HG03558 (cell line): ENCODE measurements around the gene RAD9A.

Source experiments
- ATAC-seq: cut with Tn5 transposase; IDR thresholded peaks from one replicate; pipeline ENCODE4 v1.9.1; 2021; ENCODE audit warnings: moderate number of reproducible peaks; ENCODE audit not compliant: unreplicated experiment; ENCODE audit errors: extremely low read depth

The RAD9A gene

DNA sequence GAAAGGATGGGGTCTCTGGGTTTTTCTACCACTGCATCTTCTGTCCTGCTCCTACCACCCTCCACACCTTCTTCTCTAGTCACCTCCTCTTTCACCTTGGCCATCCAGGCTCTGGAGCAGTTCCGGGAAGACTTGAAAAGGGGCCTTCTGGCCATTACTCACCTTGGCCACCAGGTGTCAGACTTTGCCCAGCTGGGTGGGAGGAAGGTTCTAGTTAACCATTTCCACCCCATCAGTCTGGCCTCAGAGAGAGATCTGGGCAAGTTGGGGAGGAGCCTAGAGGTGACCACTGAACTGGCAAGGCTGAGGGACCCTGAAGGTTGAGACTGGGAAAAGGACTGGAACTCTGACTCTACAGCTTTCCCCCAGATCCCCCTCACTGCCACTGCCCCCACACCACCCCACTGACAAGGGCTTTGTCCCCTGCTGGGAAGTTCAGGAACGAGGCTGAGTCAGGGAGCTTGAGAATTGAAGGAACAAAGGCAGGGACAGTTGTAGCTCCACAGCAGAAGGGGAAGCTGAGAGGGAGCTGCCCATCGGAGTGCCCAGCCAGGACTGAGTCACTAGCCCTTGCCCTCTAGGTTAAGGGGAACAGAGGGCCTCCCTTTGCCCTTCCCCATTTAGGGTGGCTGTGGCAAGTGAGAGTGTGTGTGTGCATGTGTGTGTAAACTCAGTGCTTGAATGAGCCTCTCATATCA, 34.8 kb upstream of the RAD9A start:
- no peak for ATAC-seq

DNA sequence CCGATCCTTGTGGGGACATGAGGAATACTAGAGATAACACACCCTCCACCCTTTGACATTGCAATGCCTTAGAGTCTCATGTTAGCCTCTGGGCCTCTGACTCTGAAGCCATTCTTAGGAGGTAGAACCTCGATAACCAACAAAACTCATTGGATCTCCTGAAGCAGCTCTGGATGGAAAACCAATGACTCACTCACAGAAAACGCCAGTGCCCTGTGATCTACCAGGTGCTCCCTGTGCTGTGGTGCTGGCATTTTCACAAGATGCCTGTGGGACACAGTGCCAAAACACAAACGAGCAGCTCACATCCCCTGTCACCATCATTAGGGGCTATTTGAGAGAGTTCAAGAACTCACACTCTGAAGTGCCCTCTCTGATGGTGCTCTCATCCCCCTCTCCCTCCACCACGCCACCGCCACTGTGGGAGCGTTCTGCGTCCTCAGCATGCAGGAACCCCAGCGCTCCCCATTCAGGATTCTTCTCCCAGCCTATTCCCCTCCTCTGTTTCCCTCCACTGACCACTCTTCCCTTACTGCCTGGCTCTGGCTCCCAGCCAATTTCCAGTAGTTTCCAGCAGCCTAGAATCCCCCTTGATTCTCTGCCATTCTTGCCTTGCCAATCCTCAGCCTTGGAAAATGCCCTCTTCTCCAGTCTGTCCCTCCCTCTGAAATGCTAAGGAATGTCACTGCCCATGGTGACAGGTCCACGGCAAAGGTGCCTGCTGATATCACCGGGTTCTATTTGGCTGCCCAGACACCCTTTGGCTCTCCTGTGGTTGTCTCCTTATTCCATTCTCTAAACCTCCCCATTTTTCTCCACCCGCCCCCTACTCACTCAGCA, 33.7 kb upstream of the RAD9A start:
- ATAC-seq = no peak

DNA sequence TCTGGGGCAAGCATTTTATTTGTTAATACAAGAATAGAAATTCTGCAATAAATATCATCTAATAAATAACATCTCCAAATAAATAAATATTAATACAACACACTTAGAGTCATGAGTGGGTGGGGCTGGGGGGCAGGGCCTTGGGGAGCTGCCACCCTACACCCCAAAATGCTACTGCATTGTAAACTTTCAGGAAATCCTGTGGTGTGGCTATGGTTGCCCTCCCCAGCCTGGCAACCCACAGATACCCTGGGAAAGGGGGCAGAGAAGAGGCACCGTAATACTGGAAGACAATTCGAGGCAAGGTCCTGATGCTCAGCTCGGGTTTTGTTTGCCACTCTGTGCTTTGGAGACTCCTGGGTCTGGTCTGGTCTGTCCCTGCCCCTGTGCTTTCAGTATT, 27.6 kb upstream of the RAD9A start:
- ATAC-seq = no peak

DNA sequence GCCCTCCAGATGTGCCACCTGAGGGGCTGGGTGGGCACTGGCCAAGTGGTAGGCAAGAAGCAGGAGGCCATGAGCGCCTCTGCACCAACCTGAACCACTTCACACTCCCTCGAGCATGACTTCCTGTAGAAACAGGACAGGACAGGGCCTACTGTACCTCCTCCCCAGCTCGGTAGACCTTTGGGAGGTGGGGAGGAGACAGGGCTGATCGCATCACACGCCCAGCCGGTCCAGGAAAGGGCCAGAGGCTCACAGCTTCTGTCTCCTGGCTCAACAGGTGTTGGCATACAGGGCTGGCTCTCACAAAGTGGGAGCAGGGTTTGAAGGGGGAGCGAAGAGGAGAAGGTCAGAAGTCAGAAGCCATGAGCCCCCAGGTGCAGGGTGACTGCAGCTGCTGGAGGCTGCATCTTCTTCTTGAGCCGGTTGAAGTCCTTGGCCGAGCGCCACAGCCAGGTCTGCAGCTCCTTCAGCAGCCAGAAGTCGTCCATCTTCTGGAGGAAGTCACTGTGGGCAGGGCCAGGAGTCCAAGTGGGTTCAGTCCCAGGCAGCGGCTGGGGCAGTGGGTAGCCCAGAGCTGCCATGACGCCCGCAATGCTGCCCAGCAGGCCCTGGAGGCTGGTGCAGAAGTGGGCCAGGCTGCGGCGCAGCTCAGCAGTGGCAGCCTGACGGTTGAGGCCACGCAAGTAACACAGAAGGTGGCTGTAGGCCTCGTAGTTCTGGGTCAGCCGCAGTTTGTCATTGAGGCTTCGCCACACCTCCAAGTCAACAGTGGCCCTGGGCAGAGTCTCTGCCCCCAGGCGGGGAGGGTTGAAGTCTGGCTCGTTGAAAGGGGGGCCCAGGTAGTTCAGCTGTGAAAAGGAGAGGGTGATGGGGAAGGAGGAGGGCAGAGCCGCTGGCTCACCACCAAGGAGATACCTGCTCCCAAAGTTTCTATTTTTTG, 26.7 kb upstream of the RAD9A start:
- no peak for ATAC-seq

DNA sequence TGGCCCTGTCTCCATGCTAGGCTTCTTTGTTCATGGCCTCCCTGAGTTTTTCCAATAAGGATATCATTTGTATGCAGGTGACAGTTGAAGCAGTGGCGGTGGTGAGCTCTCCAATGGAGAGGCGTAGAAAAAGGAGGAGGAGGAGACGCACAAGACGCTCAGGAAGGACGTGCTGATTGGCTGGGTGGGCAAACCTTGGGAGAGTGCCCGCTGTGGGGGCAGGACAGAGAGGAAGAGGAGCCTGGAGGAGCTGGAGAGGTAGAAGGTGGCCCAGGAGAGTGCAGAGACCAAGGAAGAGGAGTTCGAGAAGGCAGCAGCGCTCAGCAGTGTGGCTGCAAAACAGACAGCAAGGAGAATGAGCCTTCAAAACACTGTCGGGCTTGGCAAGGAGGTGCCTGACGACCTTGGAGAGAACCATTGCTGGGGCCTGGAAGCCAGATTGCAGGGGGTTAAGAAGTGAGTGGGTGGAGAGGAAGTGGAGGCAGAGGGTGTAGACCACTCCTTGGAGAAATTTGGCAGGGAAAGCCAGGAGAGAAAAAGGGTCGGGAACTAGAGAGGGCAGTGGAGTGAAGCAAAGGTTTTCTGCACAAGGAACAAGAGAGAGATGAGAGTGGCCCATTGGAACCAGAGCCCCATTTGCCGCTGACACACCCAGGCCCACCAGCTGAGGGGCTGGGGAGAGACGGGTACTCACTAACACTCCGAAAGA, 25.9 kb upstream of the RAD9A start:
- no peak for ATAC-seq

DNA sequence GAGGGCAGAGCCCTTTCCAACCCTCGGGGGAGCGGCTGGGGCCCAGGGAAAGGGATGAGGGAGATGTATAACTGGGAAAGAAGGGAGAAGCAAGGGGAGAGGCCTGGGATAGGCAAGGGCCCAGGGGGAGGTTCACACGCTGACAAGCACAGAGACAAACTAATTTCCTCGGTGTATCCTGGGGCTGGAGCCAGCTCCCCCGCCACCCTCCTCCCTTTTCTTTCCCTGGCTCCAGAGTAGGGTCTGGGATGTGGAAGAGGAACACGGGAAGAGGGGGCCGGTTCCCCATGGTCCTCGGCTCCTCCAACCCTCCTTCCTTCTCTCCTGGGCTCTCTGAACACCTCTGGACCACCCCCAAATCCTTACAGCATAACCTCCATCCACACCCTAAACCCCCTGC, 25.2 kb upstream of the RAD9A start:
- no peak for ATAC-seq

DNA sequence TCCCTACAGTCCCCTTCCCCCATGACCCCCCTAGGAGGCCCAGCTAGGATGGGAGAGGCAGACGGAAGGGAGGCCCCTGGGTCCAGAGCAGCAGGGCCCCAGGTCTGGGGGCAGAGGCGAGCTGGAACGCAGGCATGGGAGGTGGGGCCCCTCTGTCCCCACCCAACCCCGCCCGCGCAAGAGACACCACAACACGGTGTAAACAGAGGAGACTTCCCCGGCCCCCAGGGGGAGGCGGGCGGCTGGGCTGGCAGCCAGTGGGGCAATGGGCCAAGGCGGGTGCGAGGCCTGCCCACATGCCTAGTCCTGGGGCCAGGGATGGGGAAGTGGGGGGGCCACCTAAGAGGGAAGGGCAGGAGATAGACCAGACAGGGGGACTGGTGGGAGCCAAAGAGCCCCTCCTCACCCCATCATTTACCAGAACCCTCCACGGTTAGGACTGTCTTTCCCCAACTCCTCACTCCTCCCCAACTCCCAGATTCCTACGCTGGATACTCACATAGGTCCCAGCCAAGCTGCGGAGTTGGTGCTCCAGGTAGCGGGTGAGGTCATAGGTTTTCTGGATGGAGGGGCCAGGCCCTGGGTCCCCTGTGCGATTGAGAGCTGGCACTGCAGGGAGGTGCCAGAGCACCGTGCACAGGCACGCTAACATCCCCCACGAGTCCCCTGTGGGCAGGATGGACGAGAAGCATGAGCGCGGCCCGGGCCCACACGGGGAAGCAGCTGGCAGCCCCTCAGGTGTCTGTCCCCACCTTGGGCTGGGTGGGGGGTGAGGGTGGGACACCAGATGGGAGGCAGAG, 24.6 kb upstream of the RAD9A start:
- ATAC-seq = no peak

DNA sequence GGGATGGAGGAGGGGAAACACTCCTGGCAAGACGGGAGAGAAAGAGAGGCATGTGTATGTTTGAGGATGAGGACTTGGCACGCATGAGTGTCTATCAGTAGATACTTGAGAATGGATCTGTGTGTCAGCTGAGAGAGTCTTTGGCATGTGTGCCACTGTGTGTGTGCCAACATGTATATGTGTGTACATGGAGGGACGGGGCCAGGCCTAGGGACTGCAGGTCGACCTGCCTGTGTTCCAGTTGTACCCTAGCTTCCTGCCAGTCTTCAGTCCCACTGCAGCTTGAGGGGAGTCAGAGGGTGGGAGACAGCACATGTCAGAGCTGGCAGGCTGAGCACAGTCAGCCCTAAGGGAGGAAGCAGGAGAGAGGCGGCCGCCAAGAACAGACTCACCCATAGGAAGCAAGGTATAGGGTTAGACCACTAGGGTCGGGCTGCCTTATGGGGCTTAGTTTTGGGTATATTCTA, 24.0 kb upstream of the RAD9A start:
- ATAC-seq = no peak

DNA sequence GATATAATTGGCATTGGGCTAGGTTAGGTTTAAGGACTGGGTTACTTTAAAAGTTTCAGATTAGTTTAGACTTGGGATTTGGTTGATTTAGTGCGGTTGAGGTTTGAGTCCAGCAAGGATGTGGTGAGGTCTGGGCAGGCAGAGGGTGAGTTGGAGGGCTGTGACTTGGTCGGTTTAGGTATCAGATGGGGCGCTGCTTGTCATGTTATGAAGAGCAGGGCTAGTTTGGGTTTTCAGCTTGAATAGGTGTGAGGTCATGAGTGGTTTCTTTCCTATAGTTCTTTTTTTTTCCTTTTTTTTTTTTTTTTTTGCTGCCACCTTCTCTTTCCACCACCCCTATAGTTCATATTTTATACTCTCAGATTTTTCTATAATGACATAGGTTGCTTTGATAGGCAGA, 23.2 kb upstream of the RAD9A start:
- ATAC-seq = no peak

DNA sequence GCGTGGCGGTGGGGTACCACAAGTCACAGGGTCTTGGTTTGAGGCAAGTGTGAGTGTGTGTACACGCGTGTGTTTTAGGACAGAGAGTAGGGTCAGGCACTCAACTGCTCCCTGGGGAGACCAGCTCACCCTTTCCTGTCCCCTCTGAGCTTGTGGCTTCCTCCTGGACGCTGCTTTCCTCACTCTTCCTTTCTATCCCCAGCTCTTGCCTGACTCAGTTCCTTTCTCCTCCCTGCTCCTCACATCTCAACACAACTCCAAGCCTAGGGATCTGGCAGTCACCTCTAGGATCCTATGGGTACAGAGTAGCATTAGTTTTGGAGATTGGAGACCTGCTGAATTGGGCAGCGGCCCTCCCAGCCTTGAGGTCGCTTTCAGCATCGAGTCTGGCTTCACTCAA, 22.5 kb upstream of the RAD9A start:
- no peak for ATAC-seq

DNA sequence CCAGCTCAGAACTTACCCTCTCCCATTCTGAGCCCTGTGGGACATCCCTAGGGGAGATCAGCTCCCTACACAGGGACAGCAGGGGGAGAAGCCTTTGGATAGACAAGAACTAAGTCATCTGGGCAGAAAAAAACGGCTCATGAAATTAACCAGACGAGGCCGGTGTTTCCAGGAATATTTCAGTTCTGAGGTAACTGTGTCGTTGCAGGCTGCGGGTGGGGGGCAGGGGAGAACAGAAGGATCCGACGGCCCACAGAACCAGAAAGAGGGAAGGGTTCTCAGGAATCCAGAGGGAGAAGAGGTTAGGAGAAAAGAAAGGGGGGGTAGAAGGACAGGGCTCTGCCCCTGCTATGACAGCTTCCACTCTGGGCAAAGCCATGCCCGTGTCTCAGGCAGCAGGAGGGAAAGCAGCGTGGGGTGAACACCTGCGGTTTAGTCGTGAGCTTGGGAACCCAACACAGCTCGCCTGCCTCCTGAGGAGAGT, 21.9 kb upstream of the RAD9A start:
- ATAC-seq = no peak

DNA sequence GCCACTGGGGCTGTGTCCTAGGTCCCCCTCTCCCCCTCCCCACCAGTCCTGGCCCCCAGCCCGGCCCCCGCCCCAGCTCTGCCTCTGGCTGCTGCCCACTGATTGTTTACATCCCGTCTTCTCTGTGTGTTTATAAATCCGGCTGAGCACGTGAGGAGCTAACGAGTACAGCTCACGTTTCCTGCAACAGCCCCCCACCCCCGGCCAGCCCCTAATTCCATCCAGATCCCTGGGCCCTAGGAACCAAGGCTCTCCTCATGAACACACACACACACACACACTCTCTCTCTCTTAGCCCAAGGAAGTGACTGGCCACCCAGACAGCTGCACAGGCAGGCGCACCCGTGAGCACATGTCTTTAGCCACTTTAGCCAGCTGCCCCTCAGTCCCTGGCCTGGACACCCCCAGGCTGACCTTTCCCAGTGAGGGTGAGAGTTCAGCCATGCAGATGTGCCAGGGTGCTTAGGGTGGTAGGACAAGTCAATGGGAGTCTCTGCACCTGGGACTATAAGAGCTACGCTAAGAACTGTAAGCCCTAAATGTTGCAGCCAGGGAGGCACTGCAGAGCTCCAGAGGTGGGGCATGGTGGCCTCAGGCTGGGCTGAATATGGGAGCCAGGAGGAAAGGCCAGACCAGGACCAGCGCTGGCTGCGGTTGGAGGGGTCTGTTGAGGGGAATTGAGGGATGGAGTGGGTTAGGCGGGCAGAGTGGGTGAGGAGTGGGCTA, 21.3 kb upstream of the RAD9A start:
- no peak for ATAC-seq

DNA sequence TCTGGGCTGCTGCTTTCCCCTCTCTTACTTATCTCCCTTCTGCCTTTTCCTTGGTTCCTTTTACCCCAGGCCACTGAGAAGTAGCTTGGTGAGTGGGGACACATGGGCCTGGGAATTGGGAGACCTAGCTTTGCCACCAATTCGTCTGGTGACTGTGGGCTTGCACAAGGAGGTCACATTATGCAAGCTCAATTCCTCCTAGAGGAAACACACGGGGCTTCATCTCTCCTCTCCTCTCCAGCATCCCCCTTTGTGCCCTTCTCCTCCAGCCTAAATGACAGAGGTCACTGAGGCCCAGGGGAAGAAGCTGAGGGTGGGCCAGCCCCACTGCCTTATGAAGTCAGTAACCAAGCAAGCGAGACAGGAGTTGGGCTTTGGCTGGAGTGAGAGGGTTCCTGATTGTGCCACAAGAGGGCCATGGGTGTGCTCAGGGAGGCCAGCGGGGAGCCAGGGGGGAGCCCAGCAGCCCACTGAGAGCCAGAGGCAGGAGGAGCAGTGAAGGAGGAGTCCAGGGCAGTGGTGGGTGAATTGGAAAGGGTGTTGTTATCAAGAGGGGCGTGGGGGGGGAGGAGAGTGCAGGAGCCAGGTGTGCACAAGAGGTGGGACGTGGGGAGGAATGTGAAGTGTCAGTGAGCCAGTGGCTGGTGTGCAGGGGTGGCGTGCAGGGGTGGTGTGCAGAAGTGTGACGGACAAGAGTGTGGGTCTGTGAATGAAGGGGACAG, 20.4 kb upstream of the RAD9A start:
- ATAC-seq = no peak

DNA sequence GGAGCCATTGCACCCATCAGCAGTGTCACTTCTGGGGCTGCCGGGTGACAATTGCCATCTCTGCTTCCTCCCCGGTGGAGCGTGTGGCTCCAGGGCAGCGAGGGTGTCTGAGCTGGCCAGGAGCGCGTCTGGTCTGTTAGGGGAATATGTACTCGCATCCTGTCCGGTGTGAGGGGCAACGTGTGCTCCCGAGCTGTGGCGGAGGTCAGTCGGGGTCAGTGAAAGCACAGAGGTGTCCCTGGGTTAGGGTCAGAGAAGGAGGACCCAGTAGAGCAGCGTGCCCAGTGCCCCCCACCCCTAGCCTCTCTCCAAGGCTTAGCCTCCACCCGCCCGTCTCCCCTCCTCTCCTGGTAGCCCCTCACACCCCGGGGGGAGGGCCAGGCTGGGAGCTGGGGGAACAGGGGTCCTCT, 19.9 kb upstream of the RAD9A start:
- ATAC-seq = no peak

DNA sequence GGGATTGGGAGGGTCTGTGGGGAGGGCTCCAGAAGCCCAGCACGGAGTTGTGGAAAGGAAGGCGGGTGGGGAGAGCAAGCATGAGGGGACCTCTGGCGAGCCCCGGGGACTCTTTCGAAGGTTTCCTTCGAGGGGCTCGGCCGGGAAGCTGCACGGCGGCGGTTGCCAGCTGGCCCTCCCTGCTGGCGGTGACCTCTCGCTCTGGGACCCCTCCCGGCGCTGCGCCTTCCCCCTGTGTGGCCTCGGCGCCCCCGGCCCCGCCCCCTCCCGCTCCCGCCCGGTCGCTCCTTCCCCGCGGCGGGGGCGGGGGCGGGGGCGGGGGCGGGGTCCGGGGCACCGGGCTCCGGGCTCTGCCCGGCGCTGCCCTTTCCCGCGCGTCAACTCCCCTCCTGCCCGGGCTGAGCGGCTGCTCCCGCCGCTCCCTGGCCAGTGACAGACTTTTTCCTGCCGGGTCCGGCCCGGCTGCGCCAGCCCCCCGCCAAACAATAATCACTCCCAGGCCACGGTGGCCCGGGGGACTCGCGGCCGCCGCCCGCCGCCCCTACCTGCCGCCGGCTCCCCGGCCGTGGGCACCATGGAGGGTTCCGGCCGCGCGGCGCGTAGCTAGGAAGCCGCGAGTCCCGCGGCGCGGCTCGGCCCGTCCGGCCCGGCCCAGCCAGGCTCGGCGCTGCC, 19.3 kb upstream of the RAD9A start:
- no peak for ATAC-seq

DNA sequence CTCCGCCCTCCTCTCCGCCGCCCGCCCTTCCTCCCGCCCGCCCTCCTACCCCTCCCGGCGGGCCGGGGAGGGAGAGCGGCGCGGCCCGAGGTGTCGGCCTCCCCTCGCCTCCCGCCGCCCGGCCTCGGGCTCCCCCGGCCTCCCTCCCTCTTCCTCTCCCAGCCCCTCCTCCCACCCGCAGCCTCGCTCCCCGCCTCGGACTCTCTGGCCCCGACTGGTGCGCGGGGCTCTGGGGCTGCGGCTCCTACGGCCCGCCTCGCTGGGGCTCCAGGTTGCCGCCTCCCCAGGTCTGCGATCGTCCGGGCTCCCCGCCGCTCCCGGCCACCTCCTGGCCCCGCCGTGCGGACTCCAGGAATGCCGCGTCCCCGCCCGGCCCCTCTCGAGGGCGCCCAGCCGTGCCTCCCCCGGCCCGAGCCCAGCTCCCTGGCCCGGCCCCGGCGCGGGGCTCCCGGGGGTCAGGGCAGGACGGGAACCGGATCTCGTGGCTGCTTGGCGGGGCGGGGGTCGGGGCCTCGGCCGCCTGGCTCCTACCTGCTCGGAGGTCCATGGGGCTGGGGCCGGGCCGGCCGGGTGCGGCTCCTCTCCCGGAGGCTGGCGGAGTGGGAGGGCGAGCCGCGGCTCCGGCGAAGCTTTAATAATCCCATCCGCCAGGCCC, 18.7 kb upstream of the RAD9A start, which contains the start of gene CLCF1:
TSS of gene CLCF1 (minus strand) at position 606 of the 655 bp plus-strand sequence. CDS start at position 547, 59 bp downstream.
- ATAC-seq = no peak
